HepG2 (cell line): ENCODE measurements around the gene MARS1. TPM values are rescaled to one million over a fixed set of nuclear protein-coding genes. Genes with fewer than 3 reads are reported as not detected.
A peak's percentile ranks its signal among the peaks of the same experiment; 100 is the strongest.

Experiments used
- FOSL1 ChIP-seq: sonication (generic); formaldehyde crosslinking; IDR thresholded peaks from 2 replicates; pipeline ENCODE4 v1.9.0; 2021; ENCODE audit warnings: missing genetic modification reagents, borderline replicate concordance
- KDM2A ChIP-seq: sonication (generic); formaldehyde crosslinking; IDR thresholded peaks from 2 replicates; pipeline ENCODE4 v1.4.0; 2020; ENCODE audit warnings: low read depth, missing genetic modification reagents, borderline replicate concordance
- KDM3A ChIP-seq: IDR thresholded peaks from 2 replicates; pipeline ENCODE4 v1.6.1; 2018; ENCODE audit warnings: low read depth, missing compliant biosample characterization
- PAWR ChIP-seq: sonication (generic); formaldehyde crosslinking; IDR thresholded peaks from 2 replicates; pipeline ENCODE4 v1.4.0; 2020; ENCODE audit warnings: missing genetic modification reagents, mild to moderate bottlenecking, borderline replicate concordance
- SP4 ChIP-seq: sonication (generic); formaldehyde crosslinking; IDR thresholded peaks from 2 replicates; pipeline ENCODE4 v1.8.1; 2023; ENCODE audit warnings: mild to moderate bottlenecking, missing genetic modification reagents
- TBX2 ChIP-seq: sonication (generic); formaldehyde crosslinking; IDR thresholded peaks from 2 replicates; pipeline ENCODE4 v1.5.0; 2020; ENCODE audit warnings: missing genetic modification reagents, mild to moderate bottlenecking, borderline replicate concordance
- ZFAT ChIP-seq: sonication (generic); formaldehyde crosslinking; conservative IDR thresholded peaks from 2 replicates; pipeline ENCODE4 v1.8.1; 2023; ENCODE audit warnings: missing genetic modification reagents, inconsistent platforms
- ZFP82 ChIP-seq: sonication (generic); formaldehyde crosslinking; IDR thresholded peaks from 2 replicates; pipeline ENCODE4 v1.5.1; 2020; ENCODE audit warnings: mild to moderate bottlenecking, missing genetic modification reagents, borderline replicate concordance
- ZNF337 ChIP-seq: sonication (generic); formaldehyde crosslinking; IDR thresholded peaks from 2 replicates; pipeline ENCODE4 v1.5.1; 2020; ENCODE audit warnings: missing genetic modification reagents, low read depth, mild to moderate bottlenecking, borderline replicate concordance
- ZNF773 ChIP-seq: sonication (generic); formaldehyde crosslinking; IDR thresholded peaks from 2 replicates; pipeline ENCODE4 v1.4.0; 2020; ENCODE audit warnings: missing genetic modification reagents, borderline replicate concordance
- ZNF839 ChIP-seq: sonication (generic); formaldehyde crosslinking; IDR thresholded peaks from 2 replicates; pipeline ENCODE4 v1.4.0; 2020; ENCODE audit warnings: missing genetic modification reagents, mild to moderate bottlenecking, borderline replicate concordance
- polyA plus RNA-seq, 8 experiments: library from polyadenylated mRNA; depleted of rRNA in 3 of 8; stranded (reverse) in 7 of 8; unstranded in 1 of 8; fragments of >200 nt; fragmentation: Illumina TruSeq in 4 of 8; extraction: Trizol in 4 of 8; gene quantifications; 2 replicates each; pipeline versions ENCODE4 v1.2.1 to v1.2.3, GENCODE V29; 2011 to 2016; ENCODE audit warnings: low read depth in 4 of 8, missing spikeins in 1 of 8, mixed read lengths in 1 of 8; ENCODE audit not compliant: insufficient read depth in 1 of 8
- total RNA-seq, 5 experiments: library from RNA; depleted of rRNA; stranded (reverse); fragments of >200 nt; fragmentation: Illumina TruSeq; extraction: Trizol; gene quantifications; 2 replicates each; pipeline ENCODE4 v1.2.3, GENCODE V29; 2016; ENCODE audit warnings: low read depth in 1 of 5
- TF ChIP-seq, protein P1 (sequence below): sonication (generic); formaldehyde crosslinking; IDR thresholded peaks from one replicate; pipeline ENCODE4 v1.5.1; 2020; ENCODE audit warnings: mild to moderate bottlenecking, missing genetic modification reagents; ENCODE audit errors: not compliant biosample characterization
- TF ChIP-seq, protein P2 (sequence below): sonication (generic); formaldehyde crosslinking; IDR thresholded peaks from 2 replicates; pipeline ENCODE4 v1.4.0; 2020; ENCODE audit warnings: missing genetic modification reagents, borderline replicate concordance
- TF ChIP-seq, protein P3 (sequence below): sonication (generic); formaldehyde crosslinking; IDR thresholded peaks from 2 replicates; pipeline ENCODE4 v1.5.0; 2020; ENCODE audit warnings: missing genetic modification reagents
- TF ChIP-seq, protein P4 (sequence below): IDR thresholded peaks from 2 replicates; pipeline ENCODE4 v1.6.1; 2016; ENCODE audit warnings: missing compliant biosample characterization, missing genetic modification reagents, borderline replicate concordance

MARS1 gene
- total and polyA plus RNA-seq, 2 of the 13 experiments (the other 11 are each of a cell fraction or from before 2014, with no cell fraction given) = 115 to 181 TPM

- TF ChIP-seq, protein P1, sequence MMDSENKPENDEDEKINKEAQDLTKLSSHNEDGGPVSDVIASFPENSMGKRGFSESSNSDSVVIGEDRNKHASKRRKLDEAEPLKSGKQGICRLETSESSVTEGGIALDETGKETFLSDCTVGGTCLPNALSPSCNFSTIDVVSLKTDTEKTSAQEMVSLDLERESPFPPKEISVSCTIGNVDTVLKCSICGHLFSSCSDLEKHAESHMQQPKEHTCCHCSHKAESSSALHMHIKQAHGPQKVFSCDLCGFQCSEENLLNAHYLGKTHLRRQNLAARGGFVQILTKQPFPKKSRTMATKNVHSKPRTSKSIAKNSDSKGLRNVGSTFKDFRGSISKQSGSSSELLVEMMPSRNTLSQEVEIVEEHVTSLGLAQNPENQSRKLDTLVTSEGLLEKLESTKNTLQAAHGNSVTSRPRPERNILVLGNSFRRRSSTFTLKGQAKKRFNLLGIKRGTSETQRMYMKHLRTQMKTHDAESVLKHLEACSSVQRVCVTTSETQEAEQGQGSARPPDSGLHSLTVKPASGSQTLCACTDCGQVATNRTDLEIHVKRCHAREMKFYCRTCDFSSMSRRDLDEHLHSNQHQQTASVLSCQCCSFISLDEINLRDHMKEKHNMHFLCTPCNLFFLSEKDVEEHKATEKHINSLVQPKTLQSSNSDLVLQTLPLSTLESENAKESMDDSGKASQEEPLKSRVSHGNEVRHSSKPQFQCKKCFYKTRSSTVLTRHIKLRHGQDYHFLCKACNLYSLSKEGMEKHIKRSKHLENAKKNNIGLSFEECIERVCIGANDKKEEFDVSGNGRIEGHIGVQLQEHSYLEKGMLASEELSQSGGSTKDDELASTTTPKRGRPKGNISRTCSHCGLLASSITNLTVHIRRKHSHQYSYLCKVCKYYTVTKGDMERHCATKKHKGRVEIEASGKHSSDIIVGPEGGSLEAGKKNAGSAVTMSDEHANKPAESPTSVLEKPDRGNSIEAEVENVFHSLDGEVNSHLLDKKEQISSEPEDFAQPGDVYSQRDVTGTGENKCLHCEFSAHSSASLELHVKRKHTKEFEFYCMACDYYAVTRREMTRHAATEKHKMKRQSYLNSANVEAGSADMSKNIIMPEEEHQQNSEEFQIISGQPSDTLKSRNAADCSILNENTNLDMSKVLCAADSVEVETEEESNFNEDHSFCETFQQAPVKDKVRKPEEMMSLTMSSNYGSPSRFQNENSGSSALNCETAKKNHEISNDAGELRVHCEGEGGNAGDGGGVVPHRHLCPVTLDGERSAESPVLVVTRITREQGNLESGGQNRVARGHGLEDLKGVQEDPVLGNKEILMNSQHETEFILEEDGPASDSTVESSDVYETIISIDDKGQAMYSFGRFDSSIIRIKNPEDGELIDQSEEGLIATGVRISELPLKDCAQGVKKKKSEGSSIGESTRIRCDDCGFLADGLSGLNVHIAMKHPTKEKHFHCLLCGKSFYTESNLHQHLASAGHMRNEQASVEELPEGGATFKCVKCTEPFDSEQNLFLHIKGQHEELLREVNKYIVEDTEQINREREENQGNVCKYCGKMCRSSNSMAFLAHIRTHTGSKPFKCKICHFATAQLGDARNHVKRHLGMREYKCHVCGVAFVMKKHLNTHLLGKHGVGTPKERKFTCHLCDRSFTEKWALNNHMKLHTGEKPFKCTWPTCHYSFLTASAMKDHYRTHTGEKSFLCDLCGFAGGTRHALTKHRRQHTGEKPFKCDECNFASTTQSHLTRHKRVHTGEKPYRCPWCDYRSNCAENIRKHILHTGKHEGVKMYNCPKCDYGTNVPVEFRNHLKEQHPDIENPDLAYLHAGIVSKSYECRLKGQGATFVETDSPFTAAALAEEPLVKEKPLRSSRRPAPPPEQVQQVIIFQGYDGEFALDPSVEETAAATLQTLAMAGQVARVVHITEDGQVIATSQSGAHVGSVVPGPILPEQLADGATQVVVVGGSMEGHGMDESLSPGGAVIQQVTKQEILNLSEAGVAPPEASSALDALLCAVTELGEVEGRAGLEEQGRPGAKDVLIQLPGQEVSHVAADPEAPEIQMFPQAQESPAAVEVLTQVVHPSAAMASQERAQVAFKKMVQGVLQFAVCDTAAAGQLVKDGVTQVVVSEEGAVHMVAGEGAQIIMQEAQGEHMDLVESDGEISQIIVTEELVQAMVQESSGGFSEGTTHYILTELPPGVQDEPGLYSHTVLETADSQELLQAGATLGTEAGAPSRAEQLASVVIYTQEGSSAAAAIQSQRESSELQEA = no peak
- no peak for TF ChIP-seq ZFAT (CRISPR knock-in tag)
- TF ChIP-seq SP4 = peak; percentile 23; the same call in 1 of the 2 replicates
- 0 out of 2 replicates have a peak, but pooled peaks have one; percentile 51 for TF ChIP-seq ZNF773 (CRISPR knock-in tag)
- no peak for TF ChIP-seq ZNF337
- TF ChIP-seq FOSL1 (CRISPR knock-in tag) = no peak
- 0 out of 2 replicates have a peak, but pooled peaks have one; percentile 3 for TF ChIP-seq KDM2A (CRISPR knock-in tag)
- no peak for TF ChIP-seq PAWR (CRISPR knock-in tag)
- TF ChIP-seq TBX2 (CRISPR knock-in tag) = 0 out of 2 replicates have a peak, but pooled peaks have one; percentile 48
- no peak for TF ChIP-seq ZFP82
- peak; percentile 52; the same call in 1 of the 2 replicates for TF ChIP-seq ZNF839 (CRISPR knock-in tag)
- TF ChIP-seq, protein P2, sequence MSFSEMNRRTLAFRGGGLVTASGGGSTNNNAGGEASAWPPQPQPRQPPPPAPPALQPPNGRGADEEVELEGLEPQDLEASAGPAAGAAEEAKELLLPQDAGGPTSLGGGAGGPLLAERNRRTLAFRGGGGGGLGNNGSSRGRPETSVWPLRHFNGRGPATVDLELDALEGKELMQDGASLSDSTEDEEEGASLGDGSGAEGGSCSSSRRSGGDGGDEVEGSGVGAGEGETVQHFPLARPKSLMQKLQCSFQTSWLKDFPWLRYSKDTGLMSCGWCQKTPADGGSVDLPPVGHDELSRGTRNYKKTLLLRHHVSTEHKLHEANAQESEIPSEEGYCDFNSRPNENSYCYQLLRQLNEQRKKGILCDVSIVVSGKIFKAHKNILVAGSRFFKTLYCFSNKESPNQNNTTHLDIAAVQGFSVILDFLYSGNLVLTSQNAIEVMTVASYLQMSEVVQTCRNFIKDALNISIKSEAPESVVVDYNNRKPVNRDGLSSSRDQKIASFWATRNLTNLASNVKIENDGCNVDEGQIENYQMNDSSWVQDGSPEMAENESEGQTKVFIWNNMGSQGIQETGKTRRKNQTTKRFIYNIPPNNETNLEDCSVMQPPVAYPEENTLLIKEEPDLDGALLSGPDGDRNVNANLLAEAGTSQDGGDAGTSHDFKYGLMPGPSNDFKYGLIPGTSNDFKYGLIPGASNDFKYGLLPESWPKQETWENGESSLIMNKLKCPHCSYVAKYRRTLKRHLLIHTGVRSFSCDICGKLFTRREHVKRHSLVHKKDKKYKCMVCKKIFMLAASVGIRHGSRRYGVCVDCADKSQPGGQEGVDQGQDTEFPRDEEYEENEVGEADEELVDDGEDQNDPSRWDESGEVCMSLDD (CRISPR knock-in tag) = no peak
- TF ChIP-seq, protein P3, sequence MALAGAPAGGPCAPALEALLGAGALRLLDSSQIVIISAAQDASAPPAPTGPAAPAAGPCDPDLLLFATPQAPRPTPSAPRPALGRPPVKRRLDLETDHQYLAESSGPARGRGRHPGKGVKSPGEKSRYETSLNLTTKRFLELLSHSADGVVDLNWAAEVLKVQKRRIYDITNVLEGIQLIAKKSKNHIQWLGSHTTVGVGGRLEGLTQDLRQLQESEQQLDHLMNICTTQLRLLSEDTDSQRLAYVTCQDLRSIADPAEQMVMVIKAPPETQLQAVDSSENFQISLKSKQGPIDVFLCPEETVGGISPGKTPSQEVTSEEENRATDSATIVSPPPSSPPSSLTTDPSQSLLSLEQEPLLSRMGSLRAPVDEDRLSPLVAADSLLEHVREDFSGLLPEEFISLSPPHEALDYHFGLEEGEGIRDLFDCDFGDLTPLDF (CRISPR knock-in tag) = no peak
- TF ChIP-seq, protein P4, sequence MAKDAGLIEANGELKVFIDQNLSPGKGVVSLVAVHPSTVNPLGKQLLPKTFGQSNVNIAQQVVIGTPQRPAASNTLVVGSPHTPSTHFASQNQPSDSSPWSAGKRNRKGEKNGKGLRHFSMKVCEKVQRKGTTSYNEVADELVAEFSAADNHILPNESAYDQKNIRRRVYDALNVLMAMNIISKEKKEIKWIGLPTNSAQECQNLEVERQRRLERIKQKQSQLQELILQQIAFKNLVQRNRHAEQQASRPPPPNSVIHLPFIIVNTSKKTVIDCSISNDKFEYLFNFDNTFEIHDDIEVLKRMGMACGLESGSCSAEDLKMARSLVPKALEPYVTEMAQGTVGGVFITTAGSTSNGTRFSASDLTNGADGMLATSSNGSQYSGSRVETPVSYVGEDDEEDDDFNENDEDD (CRISPR knock-in tag) = no peak
- TF ChIP-seq KDM3A (CRISPR knock-in tag) = no peak
Measured at GRCh38 chr12:57459055-57459749, 28.7 kb upstream of the MARS1 start (continued).
